KOPT-K1 (cell line): ENCODE measurements around the gene CLEC14A.

Experiments
- H3K27ac ChIP-seq: fragments of 200-600 bp; sonication (generic); 2 replicates; pipeline ENCODE4 v1.5.1; 2016; ENCODE audit warnings: antibody characterized with exemption, mild to moderate bottlenecking, low read depth, low read length; ENCODE audit not compliant: poor library complexity, severe bottlenecking
- H3K36me3 ChIP-seq: fragments of 200-600 bp; sonication (generic); 2 replicates; pipeline ENCODE4 v1.5.1; 2017; ENCODE audit warnings: antibody characterized with exemption, mild to moderate bottlenecking, low read length, moderate library complexity; ENCODE audit not compliant: insufficient read depth
- H3K9me3 ChIP-seq: fragments of 200-600 bp; sonication (generic); 2 replicates; pipeline ENCODE4 v1.5.1; 2017; ENCODE audit warnings: antibody characterized with exemption, low read length, mild to moderate bottlenecking; ENCODE audit not compliant: insufficient read depth, poor library complexity, severe bottlenecking

Gene CLEC14A

GRCh38 chr14:38256533-38256840 is 594 bp upstream of the CLEC14A start:
- Histone ChIP-seq H3K27ac (no peak overlapping the region), H3K36me3 (no peaks in the 10 kb centered on the region), H3K9me3 (no peaks in the 10 kb centered on the region)

- Histone ChIP-seq H3K27ac (no peak overlapping the region), H3K9me3 (no peaks in the 10 kb centered on the region), H3K36me3 (no peaks in the 10 kb centered on the region)
Measured at GRCh38 chr14:38255408-38255672, 553 bp downstream of the CLEC14A start.

GRCh38 chr14:38254571-38255407 is 1.1 kb downstream of the CLEC14A start:
- no peaks in the 10 kb centered on the region for H3K9me3 ChIP-seq
- H3K36me3 ChIP-seq = no peaks in the 10 kb centered on the region
- H3K27ac ChIP-seq = no peak overlapping the region

DNA sequence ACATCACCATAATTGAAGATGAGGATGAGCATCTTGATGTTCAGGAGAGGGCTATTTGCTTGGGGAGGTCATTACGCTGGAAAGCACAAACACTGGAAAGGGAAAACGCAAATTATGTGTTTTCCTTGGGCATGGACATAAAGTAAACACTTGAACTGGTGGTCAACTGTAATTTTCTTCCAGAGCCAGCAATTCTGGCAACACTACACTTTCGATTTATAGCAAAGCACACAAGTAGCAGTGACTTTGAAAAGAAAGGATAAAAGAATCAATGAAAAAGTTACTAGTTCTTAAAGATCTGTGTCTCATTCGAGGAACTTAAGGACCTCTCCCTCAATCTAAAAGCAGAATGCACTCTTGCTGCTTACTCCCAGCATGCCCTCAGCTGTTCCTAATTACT is 2.2 kb downstream of the CLEC14A start:
- Histone ChIP-seq H3K36me3 (no peaks in the 10 kb centered on the region), H3K27ac (no peak overlapping the region), H3K9me3 (no peaks in the 10 kb centered on the region)

GRCh38 chr14:38252066-38252710 is 3.7 kb downstream of the CLEC14A start:
- no peaks in the 10 kb centered on the region for H3K36me3 ChIP-seq
- H3K9me3 ChIP-seq = no peaks in the 10 kb centered on the region
- no peak overlapping the region for H3K27ac ChIP-seq

DNA sequence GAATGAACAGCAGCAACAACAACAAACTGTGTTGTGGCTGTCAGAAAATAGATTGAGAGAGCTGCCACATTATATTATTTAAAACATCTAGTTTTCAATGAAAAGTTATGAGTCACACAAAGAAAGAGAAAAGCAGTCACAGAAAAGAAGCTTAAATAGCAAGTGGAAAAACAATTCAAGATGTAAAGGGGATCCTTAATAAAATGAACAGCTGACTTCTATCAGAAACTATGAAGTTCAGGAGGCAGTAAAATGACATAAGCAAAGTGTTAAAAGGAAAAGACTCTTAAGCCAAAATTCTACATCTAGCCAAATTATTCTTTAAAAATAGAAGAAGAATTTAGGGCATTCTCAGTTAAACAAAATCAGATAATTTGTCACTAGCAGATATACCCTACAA is 5.6 kb downstream of the CLEC14A start:
- no peaks in the 10 kb centered on the region for H3K9me3 ChIP-seq
- no peak overlapping the region for H3K27ac ChIP-seq

GRCh38 chr14:38248321-38249028 is 7.4 kb downstream of the CLEC14A start:
- no peaks in the 10 kb centered on the region for H3K36me3 ChIP-seq
- H3K27ac ChIP-seq = no peak overlapping the region
- no peaks in the 10 kb centered on the region for H3K9me3 ChIP-seq

More for the DNA sequence above, 5.6 kb downstream of the CLEC14A start:
- no peaks in the 10 kb centered on the region for H3K36me3 ChIP-seq

GRCh38 chr14:38243696-38244240 is 12.1 kb downstream of the CLEC14A start:
- Histone ChIP-seq H3K9me3 (no peaks in the 10 kb centered on the region), H3K27ac (no peak overlapping the region), H3K36me3 (no peaks in the 10 kb centered on the region)

GRCh38 chr14:38238878-38239277 is 17.0 kb downstream of the CLEC14A start:
- Histone ChIP-seq H3K36me3 (no peaks in the 10 kb centered on the region), H3K9me3 (no peaks in the 10 kb centered on the region), H3K27ac (no peak overlapping the region)

DNA sequence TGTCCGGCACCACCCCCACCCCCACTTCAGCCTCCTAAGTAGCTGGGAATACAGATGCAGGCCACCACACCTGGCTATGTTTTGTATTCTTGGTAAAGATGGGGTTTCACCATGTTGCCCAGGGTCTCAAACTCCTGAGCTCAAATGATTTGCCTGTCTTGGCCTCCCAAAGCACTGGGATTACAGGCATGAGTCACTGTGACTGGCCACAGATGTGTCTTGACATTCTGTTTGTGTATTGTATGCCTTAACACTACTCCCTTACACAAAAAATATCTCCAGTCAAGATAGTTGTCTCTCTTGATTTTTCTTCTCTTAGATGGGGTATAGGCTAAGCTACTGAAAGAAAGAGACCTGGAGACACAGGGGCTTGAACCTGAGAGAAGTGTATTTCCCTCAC is 17.6 kb downstream of the CLEC14A start:
- Histone ChIP-seq H3K27ac (no peak overlapping the region), H3K9me3 (no peaks in the 10 kb centered on the region), H3K36me3 (no peaks in the 10 kb centered on the region)

GRCh38 chr14:38233218-38233617 is 22.7 kb downstream of the CLEC14A start:
- Histone ChIP-seq H3K36me3 (no peaks in the 10 kb centered on the region), H3K27ac (no peak overlapping the region), H3K9me3 (no peaks in the 10 kb centered on the region)

DNA sequence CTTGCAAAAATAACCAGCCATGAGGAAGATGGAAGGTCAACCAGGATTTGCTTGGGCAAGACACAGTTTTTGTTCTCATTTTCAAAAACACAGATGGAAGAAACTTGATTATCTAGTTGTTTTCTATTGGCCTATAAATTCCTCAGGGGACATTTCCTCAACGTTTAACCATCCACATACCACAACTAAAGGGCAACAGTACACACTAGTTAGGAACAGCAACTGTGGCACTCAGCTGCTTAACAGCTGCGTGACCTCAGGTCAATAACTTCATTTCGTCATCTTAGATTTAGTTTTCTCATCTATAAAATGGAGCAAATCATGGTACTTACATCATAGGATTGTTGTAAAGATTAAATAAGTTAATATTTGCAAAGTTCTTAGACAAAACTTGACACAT is 29.5 kb downstream of the CLEC14A start:
- Histone ChIP-seq H3K27ac (no peak overlapping the region), H3K36me3 (no peaks in the 10 kb centered on the region), H3K9me3 (no peaks in the 10 kb centered on the region)

GRCh38 chr14:38225946-38226345 is 29.9 kb downstream of the CLEC14A start:
- no peaks in the 10 kb centered on the region for H3K9me3 ChIP-seq
- H3K36me3 ChIP-seq = no peaks in the 10 kb centered on the region
- H3K27ac ChIP-seq = no peak overlapping the region

- no peaks in the 10 kb centered on the region for H3K36me3 ChIP-seq
- no peak overlapping the region for H3K27ac ChIP-seq
- H3K9me3 ChIP-seq = no peaks in the 10 kb centered on the region
Measured at GRCh38 chr14:38224338-38224737, 31.6 kb downstream of the CLEC14A start.

- no peaks in the 10 kb centered on the region for H3K9me3 ChIP-seq
- no peak overlapping the region for H3K27ac ChIP-seq
- H3K36me3 ChIP-seq = no peaks in the 10 kb centered on the region
Measured at GRCh38 chr14:38221077-38221476, 34.8 kb downstream of the CLEC14A start.
